Activated T-cell treated with anti-CD3 and anti-CD28 coated beads, Interleukin-2, amount 50 U/mL, for 72 hours (primary cell): ENCODE results near the gene ZCCHC10. TPM values are rescaled to one million over a fixed set of nuclear protein-coding genes. Genes with fewer than 3 reads are reported as not detected.
"Not testable (repeated sequence)": the region's sequence is repeated elsewhere in the genome, so short reads cannot be mapped to it uniquely, and the experiment has no call there.

Experiments used
- ATAC-seq, 2 donors: fragments of 150-1000 bp; cut with Tn5 transposase; replicated peaks in 1 of 2; 2 replicates each; pipeline ENCODE4 v1.10.0; 2021; ENCODE audit warnings: moderate library complexity in 2 of 2, mild to moderate bottlenecking in 1 of 2
- DNase-seq, 2 donors: peaks; one replicate each; pipeline ENCODE4 v3.0.0; 2021 to 2022; ENCODE audit warnings: mixed read lengths in 1 of 2
- H3K27ac Mint-ChIP-seq: one replicate; pipeline ENCODE4 v1.8.0; 2022; ENCODE audit warnings: mild to moderate bottlenecking, moderate library complexity, mixed read lengths
- H3K27me3 Mint-ChIP-seq: one replicate; pipeline ENCODE4 v1.8.0; 2022; ENCODE audit warnings: low read depth, mixed read lengths
- H3K36me3 Mint-ChIP-seq, 2 donors: one replicate each; pipeline ENCODE4 v1.8.0; 2022; ENCODE audit warnings: mixed read lengths in 2 of 2, mild to moderate bottlenecking in 1 of 2; ENCODE audit not compliant: insufficient read depth in 2 of 2
- H3K4me1 Mint-ChIP-seq: one replicate; pipeline ENCODE4 v1.8.0; 2022; ENCODE audit warnings: low read depth, mixed read lengths
- H3K4me3 Mint-ChIP-seq, 2 donors: one replicate each; pipeline ENCODE4 v1.8.0; 2022; ENCODE audit warnings: mild to moderate bottlenecking in 2 of 2, mixed read lengths in 2 of 2, moderate library complexity in 2 of 2
- H3K9me3 Mint-ChIP-seq, 2 donors: one replicate each; pipeline ENCODE4 v1.8.0; 2022; ENCODE audit warnings: mixed read lengths in 2 of 2
- total RNA-seq, 2 donors: library from RNA; stranded (reverse); gene quantifications; one replicate each; pipeline ENCODE4 v1.2.3, GENCODE V29; 2022

ZCCHC10 gene
- total RNA-seq, 2 donors from 2014 or later = 23.7 to 30.6 TPM

- Mint-ChIP-seq H3K27me3 (no peaks in the 10 kb centered on the region), H3K4me1 (peaks cover 8% of the 10 kb centered on the region), H3K27ac (no peak overlapping the region), H3K36me3 (no peaks in the 10 kb centered on the region), H3K4me3 (no peak overlapping the region), H3K9me3 (no peaks in the 10 kb centered on the region)
- no peak for DNase-seq
- ATAC-seq = no peak
Measured at GRCh38 chr5:133034064-133034463, 7.7 kb upstream of the ZCCHC10 start.

DNA sequence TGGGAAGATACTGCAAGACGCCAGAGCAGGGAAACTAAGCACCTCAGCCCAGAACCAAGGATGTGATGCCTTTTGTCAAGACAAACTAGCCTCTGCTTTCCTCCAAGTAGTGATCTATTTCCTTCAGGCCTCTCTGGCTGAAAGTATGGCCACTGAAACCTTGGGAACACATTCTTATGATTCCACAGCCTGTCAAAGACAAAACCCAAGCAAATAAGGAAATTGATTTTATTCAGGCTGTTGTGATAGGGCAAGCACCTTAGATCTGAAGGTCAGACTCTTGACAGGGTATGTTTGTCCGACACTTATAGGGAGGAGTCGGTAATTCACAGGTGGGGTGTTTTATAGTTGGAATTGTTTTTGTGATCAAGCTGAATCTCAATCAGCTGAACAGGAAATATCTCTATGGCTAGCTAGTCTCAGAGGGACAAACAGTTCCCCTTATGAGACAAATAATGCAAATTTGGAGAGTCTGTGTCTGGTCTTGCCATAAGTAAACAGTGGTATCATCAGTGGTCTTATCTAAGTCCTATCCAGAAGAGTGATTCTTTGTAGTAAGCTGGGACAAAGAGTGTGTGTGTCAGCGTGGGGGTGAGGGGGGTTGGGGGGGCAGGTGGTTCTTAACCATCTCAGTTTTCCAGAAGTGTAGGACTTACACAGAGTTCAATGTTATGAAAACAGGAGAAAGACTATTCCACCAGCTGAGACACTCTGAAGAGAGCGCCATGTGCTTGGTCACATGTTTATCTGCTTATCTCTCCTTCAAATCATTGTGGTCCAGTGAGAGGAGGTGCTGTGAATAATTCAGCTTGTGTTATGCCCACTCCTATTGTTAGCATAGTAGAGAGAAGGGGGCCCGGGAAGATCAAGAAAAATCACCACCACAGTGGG lies 6.7 kb upstream of the ZCCHC10 start:
- H3K4me3 Mint-ChIP-seq = no peak overlapping the region
- H3K4me1 Mint-ChIP-seq = peaks cover 8% of the 10 kb centered on the region
- H3K27me3 Mint-ChIP-seq = no peaks in the 10 kb centered on the region
- no peak overlapping the region for H3K27ac Mint-ChIP-seq
- no peak for DNase-seq
- no peaks in the 10 kb centered on the region for H3K9me3 Mint-ChIP-seq
- H3K36me3 Mint-ChIP-seq = no peaks in the 10 kb centered on the region
- peak in 1 of 2 donors; percentile 29 for ATAC-seq

- H3K27me3 Mint-ChIP-seq = no peaks in the 10 kb centered on the region
- H3K36me3 Mint-ChIP-seq = peaks cover 3 to 4% of the 10 kb centered on the region in 2 donors
- H3K4me3 Mint-ChIP-seq = no peak overlapping the region
- peaks cover 17% of the 10 kb centered on the region for H3K4me1 Mint-ChIP-seq
- DNase-seq (no peak), ATAC-seq (no peak)
- H3K9me3 Mint-ChIP-seq = no peaks in the 10 kb centered on the region
- no peak overlapping the region for H3K27ac Mint-ChIP-seq
Measured at GRCh38 chr5:133030343-133031005, 4.1 kb upstream of the ZCCHC10 start.

GRCh38 chr5:133029416-133029815 lies 3.1 kb upstream of the ZCCHC10 start:
- Mint-ChIP-seq H3K9me3 (no peaks in the 10 kb centered on the region), H3K27me3 (no peaks in the 10 kb centered on the region), H3K27ac (no peak overlapping the region), H3K36me3 (peaks cover 3 to 5% of the 10 kb centered on the region in 2 donors), H3K4me3 (no peak overlapping the region), H3K4me1 (peaks cover 28% of the 10 kb centered on the region)
- no peak for DNase-seq
- ATAC-seq = no peak

DNA sequence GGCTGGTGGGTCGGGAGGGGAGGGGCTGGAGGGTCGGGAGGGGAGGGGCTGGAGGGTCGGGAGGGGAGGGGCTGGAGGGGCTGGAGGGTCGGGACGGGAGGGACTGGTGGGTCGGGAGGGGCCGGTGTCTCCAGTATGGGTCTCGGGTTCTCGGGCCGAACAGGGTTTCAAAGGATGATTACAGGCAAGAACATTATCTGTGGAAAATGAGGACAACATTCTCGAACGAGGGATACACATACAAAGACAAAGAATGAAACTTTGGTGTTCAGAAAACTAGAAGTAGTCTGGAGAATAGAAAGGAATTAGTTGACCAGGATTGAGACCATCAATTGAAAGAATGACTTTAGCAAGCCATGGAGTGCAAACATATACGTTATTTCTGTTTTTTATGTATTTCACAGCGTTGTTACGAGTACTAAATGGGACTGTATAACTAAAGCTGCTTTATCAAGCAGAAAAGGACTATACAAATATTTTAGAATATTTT lies 360 bp upstream of the ZCCHC10 start:
- H3K27ac Mint-ChIP-seq = no peak overlapping the region
- no peaks in the 10 kb centered on the region for H3K9me3 Mint-ChIP-seq
- H3K27me3 Mint-ChIP-seq = no peaks in the 10 kb centered on the region
- no peak for DNase-seq
- H3K36me3 Mint-ChIP-seq = peaks cover 3 to 5% of the 10 kb centered on the region in 2 donors
- ATAC-seq = no peak
- H3K4me1 Mint-ChIP-seq = peaks cover 25% of the 10 kb centered on the region
- peak overlapping the region; percentile 91 to 92 for H3K4me3 Mint-ChIP-seq

GRCh38 chr5:133019471-133019870 lies 6.9 kb downstream of the ZCCHC10 start:
- not testable (repeated sequence) for H3K27me3 Mint-ChIP-seq, H3K27ac Mint-ChIP-seq, ATAC-seq, DNase-seq, H3K36me3 Mint-ChIP-seq, H3K4me1 Mint-ChIP-seq, H3K9me3 Mint-ChIP-seq, H3K4me3 Mint-ChIP-seq

DNA sequence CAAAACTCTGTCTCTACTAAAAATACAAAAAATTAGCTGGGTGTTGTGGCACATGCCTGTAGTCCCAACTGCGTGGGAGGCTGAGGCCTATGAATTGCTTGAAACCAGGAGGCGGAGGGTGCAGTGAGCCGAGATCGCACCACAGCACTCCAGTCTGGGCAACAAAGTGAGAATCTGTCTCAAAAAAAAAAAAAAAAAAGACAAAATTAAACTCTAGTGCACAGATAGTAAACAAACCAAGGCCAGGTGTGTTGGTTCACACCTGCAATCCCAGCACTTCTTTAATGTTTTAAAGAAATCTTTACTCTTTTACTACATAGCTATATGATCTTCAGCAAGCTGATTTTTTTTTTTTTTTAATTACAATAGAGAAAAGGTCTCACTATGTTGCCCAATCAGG lies 8.4 kb downstream of the ZCCHC10 start:
- Mint-ChIP-seq H3K27me3 (no peaks in the 10 kb centered on the region), H3K4me3 (no peak overlapping the region), H3K36me3 (peaks cover 0 to 4% of the 10 kb centered on the region in 2 donors), H3K4me1 (no peaks in the 10 kb centered on the region), H3K27ac (no peak overlapping the region), H3K9me3 (no peaks in the 10 kb centered on the region)
- no peak for DNase-seq
- no peak for ATAC-seq

DNA sequence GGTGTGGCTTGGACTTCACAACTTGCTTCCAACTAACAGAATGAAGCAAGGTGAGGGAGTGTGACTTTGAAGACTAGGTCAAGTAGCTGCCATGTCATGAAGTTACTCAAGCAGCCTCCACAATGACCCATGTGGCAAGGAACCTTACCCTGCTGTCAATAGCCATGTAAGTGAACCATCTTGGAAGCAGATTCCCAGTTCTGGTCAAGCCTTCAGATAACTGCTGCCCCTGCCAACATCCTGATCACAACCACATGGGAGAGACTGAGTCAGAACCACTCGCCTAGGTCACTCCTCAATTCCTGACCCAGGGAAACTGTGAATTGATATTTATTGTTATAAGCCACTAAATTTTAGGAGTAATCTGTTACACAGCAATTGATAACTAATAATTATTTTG lies 10.9 kb downstream of the ZCCHC10 start:
- no peaks in the 10 kb centered on the region for H3K27me3 Mint-ChIP-seq

GRCh38 chr5:133008455-133008854 lies 17.9 kb downstream of the ZCCHC10 start:
- not testable (repeated sequence) for ATAC-seq, DNase-seq, H3K4me1 Mint-ChIP-seq, H3K36me3 Mint-ChIP-seq, H3K27me3 Mint-ChIP-seq, H3K4me3 Mint-ChIP-seq, H3K9me3 Mint-ChIP-seq, H3K27ac Mint-ChIP-seq

More for the DNA sequence above, 10.9 kb downstream of the ZCCHC10 start:
- H3K4me1 Mint-ChIP-seq = no peaks in the 10 kb centered on the region
- ATAC-seq = no peak
- no peaks in the 10 kb centered on the region for H3K9me3 Mint-ChIP-seq
- no peak overlapping the region for H3K27ac Mint-ChIP-seq
- H3K4me3 Mint-ChIP-seq = no peak overlapping the region
- DNase-seq = no peak
- peaks cover 0 to 7% of the 10 kb centered on the region in 2 donors for H3K36me3 Mint-ChIP-seq

GRCh38 chr5:133006653-133007052 lies 19.7 kb downstream of the ZCCHC10 start:
- no peak overlapping the region for H3K4me3 Mint-ChIP-seq
- H3K36me3 Mint-ChIP-seq = peaks cover 2 to 5% of the 10 kb centered on the region in 2 donors
- no peaks in the 10 kb centered on the region for H3K4me1 Mint-ChIP-seq
- no peaks in the 10 kb centered on the region for H3K9me3 Mint-ChIP-seq
- no peak for DNase-seq
- H3K27me3 Mint-ChIP-seq = no peaks in the 10 kb centered on the region
- ATAC-seq = no peak
- H3K27ac Mint-ChIP-seq = no peak overlapping the region

DNA sequence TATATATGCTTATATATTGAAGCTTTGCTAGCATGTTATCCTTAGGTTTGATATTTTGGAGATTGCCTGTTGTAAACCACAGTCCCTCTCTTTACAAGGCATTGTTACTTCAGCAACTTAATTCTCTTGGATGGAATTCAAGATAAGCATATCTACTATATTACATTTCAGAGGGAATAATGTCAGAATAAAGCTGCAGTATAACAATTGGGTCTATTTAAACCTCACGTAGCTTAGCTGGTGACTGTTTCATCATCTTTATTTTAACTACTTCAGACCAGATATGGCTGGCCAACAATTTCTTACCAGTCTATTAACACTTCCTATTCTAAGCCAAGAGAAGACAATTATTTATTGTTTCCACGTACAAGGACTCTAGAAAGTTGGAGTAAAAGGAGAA lies 27.1 kb downstream of the ZCCHC10 start:
- Mint-ChIP-seq H3K27me3 (no peaks in the 10 kb centered on the region), H3K9me3 (no peaks in the 10 kb centered on the region), H3K4me1 (no peaks in the 10 kb centered on the region), H3K27ac (no peak overlapping the region), H3K4me3 (no peak overlapping the region), H3K36me3 (no peaks in the 10 kb centered on the region)
- DNase-seq (no peak), ATAC-seq (no peak)

GRCh38 chr5:132998556-132998955 lies 27.8 kb downstream of the ZCCHC10 start:
- ATAC-seq (no peak), DNase-seq (no peak)
- Mint-ChIP-seq H3K4me1 (no peaks in the 10 kb centered on the region), H3K27ac (no peak overlapping the region), H3K36me3 (no peaks in the 10 kb centered on the region), H3K4me3 (no peak overlapping the region), H3K27me3 (no peaks in the 10 kb centered on the region), H3K9me3 (no peaks in the 10 kb centered on the region)

DNA sequence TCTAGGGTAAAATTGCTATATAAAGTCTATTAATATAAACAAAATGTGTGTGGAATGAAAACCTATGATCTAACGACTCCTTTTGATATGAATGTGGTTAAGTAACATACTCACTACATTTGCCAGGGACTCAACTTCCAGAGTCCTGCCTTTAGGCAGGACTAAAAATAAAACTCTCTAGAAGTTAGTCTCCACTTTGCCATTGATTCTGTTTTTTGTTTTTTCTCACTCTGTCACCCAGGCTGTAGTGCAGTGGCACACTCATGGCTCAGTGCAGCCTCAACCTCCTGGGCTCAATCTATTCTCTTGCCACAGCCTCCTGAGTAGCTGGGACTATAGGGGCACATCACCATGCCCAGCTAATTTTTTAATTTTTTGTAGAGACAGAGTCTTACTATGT lies 30.0 kb downstream of the ZCCHC10 start:
- ATAC-seq (no peak), DNase-seq (no peak)
- Mint-ChIP-seq H3K4me3 (no peak overlapping the region), H3K9me3 (no peaks in the 10 kb centered on the region), H3K36me3 (no peaks in the 10 kb centered on the region), H3K4me1 (no peaks in the 10 kb centered on the region), H3K27ac (no peak overlapping the region), H3K27me3 (no peaks in the 10 kb centered on the region)
